GM23338 (cell line): Measurements from ENCODE around the gene DHRSX. TPM values are rescaled to one million over a fixed set of nuclear protein-coding genes. Genes with fewer than 3 reads are reported as not detected.

Source experiments
- ATAC-seq: fragments of 200-7000 bp; cut with Tn5 transposase; 3 replicates; pipeline ENCODE4 v1.9.1; 2020
- DNase-seq: peaks from one replicate; pipeline ENCODE4 v3.0.0-alpha.2; 2015; ENCODE audit warnings: low spot score
- H2AFZ ChIP-seq: fragments of 200-600 bp; sonication (generic); 2 replicates; pipeline ENCODE4 v1.8.0; 2016; ENCODE audit warnings: antibody characterized with exemption, mild to moderate bottlenecking, moderate library complexity
- H3F3A ChIP-seq: fragments of 200-600 bp; sonication (generic); replicated peaks from 2 replicates; pipeline ENCODE4 v1.8.0; 2017; ENCODE audit warnings: antibody characterized with exemption, mixed run types, low read depth
- H3K27ac ChIP-seq: fragments of 200-600 bp; sonication (generic); 2 replicates; pipeline ENCODE4 v1.6.1; 2016; ENCODE audit warnings: low read depth
- H3K27me3 ChIP-seq: fragments of 200-600 bp; sonication (generic); 2 replicates; pipeline ENCODE4 v1.8.0; 2016; ENCODE audit warnings: mild to moderate bottlenecking, mixed run types, moderate library complexity; ENCODE audit not compliant: insufficient read depth
- H3K36me3 ChIP-seq: fragments of 200-600 bp; sonication (generic); 2 replicates; pipeline ENCODE4 v1.8.0; 2016; ENCODE audit warnings: mild to moderate bottlenecking; ENCODE audit not compliant: insufficient read depth
- H3K4me1 ChIP-seq: fragments of 200-600 bp; sonication (generic); 2 replicates; pipeline ENCODE4 v1.8.0; 2016; ENCODE audit warnings: mild to moderate bottlenecking, moderate library complexity; ENCODE audit not compliant: insufficient read depth
- H3K4me2 ChIP-seq: fragments of 200-600 bp; sonication (generic); 2 replicates; pipeline ENCODE4 v1.7.1; 2017; ENCODE audit warnings: mixed run types
- H3K4me3 ChIP-seq: fragments of 200-600 bp; sonication (generic); 2 replicates; pipeline ENCODE4 v1.6.1; 2016; ENCODE audit warnings: mixed run types
- H3K79me2 ChIP-seq: fragments of 200-600 bp; sonication (generic); replicated peaks from 2 replicates; pipeline ENCODE4 v1.8.0; 2017; ENCODE audit warnings: mild to moderate bottlenecking; ENCODE audit not compliant: insufficient read depth
- H3K9me2 ChIP-seq: fragments of 200-600 bp; sonication (generic); 2 replicates; pipeline ENCODE4 v1.8.0; 2017; ENCODE audit not compliant: insufficient read depth
- H4K20me1 ChIP-seq: fragments of 200-600 bp; sonication (generic); replicated peaks from 2 replicates; pipeline ENCODE4 v1.8.0; 2017; ENCODE audit warnings: mild to moderate bottlenecking; ENCODE audit not compliant: insufficient read depth
- H3K27ac Mint-ChIP-seq: 2 replicates; pipeline ENCODE4 v1.8.0; 2020; ENCODE audit warnings: inconsistent platforms, mild to moderate bottlenecking, moderate library complexity, mixed read lengths
- H3K27me3 Mint-ChIP-seq: 3 replicates; pipeline ENCODE4 v1.8.0; 2022; ENCODE audit warnings: low read depth, mild to moderate bottlenecking, moderate library complexity, mixed read lengths, inconsistent platforms; ENCODE audit not compliant: insufficient read depth, poor library complexity
- H3K36me3 Mint-ChIP-seq: 3 replicates; pipeline ENCODE4 v1.8.0; 2021; ENCODE audit warnings: low read depth, mild to moderate bottlenecking, inconsistent platforms, moderate library complexity, mixed read lengths
- H3K4me1 Mint-ChIP-seq: 3 replicates; pipeline ENCODE4 v1.8.0; 2020; ENCODE audit warnings: mild to moderate bottlenecking, inconsistent platforms, mixed read lengths
- H3K4me3 Mint-ChIP-seq: 3 replicates; pipeline ENCODE4 v1.8.0; 2021; ENCODE audit warnings: moderate library complexity, mild to moderate bottlenecking, inconsistent platforms, mixed read lengths
- H3K9me3 Mint-ChIP-seq: 3 replicates; pipeline ENCODE4 v1.8.0; 2020; ENCODE audit warnings: moderate library complexity, mild to moderate bottlenecking, inconsistent platforms, mixed read lengths
- CREB1 ChIP-seq: fragments of 250-450 bp; sonication (Bioruptor Pico); IDR thresholded peaks from 2 replicates; pipeline ENCODE4 v1.5.0; 2020; ENCODE audit warnings: low read depth, mild to moderate bottlenecking, moderate library complexity
- EZH2 ChIP-seq: fragments of 200-600 bp; sonication (generic); IDR thresholded peaks from one replicate; pipeline ENCODE4 v1.8.0; 2017; ENCODE audit warnings: antibody characterized with exemption, mild to moderate bottlenecking, low read depth; ENCODE audit not compliant: unreplicated experiment
- ZNF114 ChIP-seq: fragments of 250-450 bp; sonication (Bioruptor Pico); IDR thresholded peaks from 2 replicates; pipeline ENCODE4 v1.5.0; 2020; ENCODE audit warnings: mild to moderate bottlenecking, moderate library complexity
- ZNF462 ChIP-seq: fragments of 250-450 bp; sonication (Bioruptor Pico); IDR thresholded peaks from 2 replicates; pipeline ENCODE4 v1.5.0; 2020; ENCODE audit warnings: mild to moderate bottlenecking, moderate library complexity
- polyA plus RNA-seq: library from polyadenylated mRNA; unstranded; fragments of >200 nt; fragmentation: Nextera tagmentation; extraction: Ambion mirVana; gene quantifications from 2 replicates; pipeline ENCODE4 v1.2.1, GENCODE V29; 2016
- total RNA-seq: library from RNA; depleted of rRNA; stranded (reverse); fragments of >200 nt; shearing (Covaris generic); gene quantifications from 2 replicates; pipeline ENCODE4 v1.2.3, GENCODE V29; 2014

The DHRSX gene
- total and polyA plus RNA-seq, 2 experiments from 2014 or later: 33.9 to 43.0 TPM

- Mint-ChIP-seq H3K4me3 (no peak overlapping the region), H3K36me3 (peaks cover 35% of the 10 kb centered on the region), H3K27ac (no peak overlapping the region), H3K27me3 (no peaks in the 10 kb centered on the region), H3K9me3 (peaks cover 26% of the 10 kb centered on the region), H3K4me1 (peaks cover 14% of the 10 kb centered on the region)
- H3K9me2 ChIP-seq: no peaks in the 10 kb centered on the region
- TF ChIP-seq ZNF462 (CRISPR knock-in tag): no peak
- TF ChIP-seq CREB1: no peak
- no peaks in the 10 kb centered on the region for H3K36me3 ChIP-seq
- no peak overlapping the region for H3K4me2 ChIP-seq
- no peaks in the 10 kb centered on the region for H3F3A ChIP-seq
- H3K4me1 ChIP-seq: peaks cover 9% of the 10 kb centered on the region
- ATAC-seq (no peak), DNase-seq (no peak)
- H4K20me1 ChIP-seq: no peaks in the 10 kb centered on the region
- no peak overlapping the region for H3K27ac ChIP-seq
- no peaks in the 10 kb centered on the region for H3K79me2 ChIP-seq
- H3K27me3 ChIP-seq: no peaks in the 10 kb centered on the region
- H2AFZ ChIP-seq: no peak overlapping the region
- no peak overlapping the region for H3K4me3 ChIP-seq
These were observed 248.3 kb downstream of the DHRSX start for GRCh38 chrX:2252331-2253065.

GRCh38 chrX:2251211-2251610 lies 249.6 kb downstream of the DHRSX start:
- Histone ChIP-seq H3K36me3 (no peaks in the 10 kb centered on the region), H3K4me1 (peaks cover 9% of the 10 kb centered on the region), H4K20me1 (no peaks in the 10 kb centered on the region), H3K27me3 (no peaks in the 10 kb centered on the region), H3K79me2 (peaks cover 5% of the 10 kb centered on the region), H3K27ac (peak overlapping the region; percentile 72), H3K4me3 (no peak overlapping the region), H3K9me2 (no peaks in the 10 kb centered on the region), H2AFZ (no peak overlapping the region), H3K4me2 (0 out of 2 replicates have a peak overlapping the region, but pooled peaks have one; percentile 63), H3F3A (no peaks in the 10 kb centered on the region)
- Mint-ChIP-seq H3K27me3 (no peaks in the 10 kb centered on the region), H3K4me3 (no peak overlapping the region), H3K9me3 (peaks cover 26% of the 10 kb centered on the region), H3K36me3 (peaks cover 35% of the 10 kb centered on the region), H3K27ac (peak overlapping the region; percentile 60), H3K4me1 (peaks cover 14% of the 10 kb centered on the region)
- ATAC-seq (no peak), DNase-seq (peak; percentile 28)
- no peak for TF ChIP-seq ZNF114 (CRISPR knock-in tag)
- no peak for TF ChIP-seq ZNF462 (CRISPR knock-in tag)
- TF ChIP-seq EZH2: no peak
